Panc1 (cell line): Measurements from ENCODE around the gene TBX3. TPM values are rescaled to one million over a fixed set of nuclear protein-coding genes. Genes with fewer than 3 reads are reported as not detected.

ENCODE experiments used
- ATAC-seq: fragments of 200-7000 bp; cut with Tn5 transposase; 2 replicates; pipeline ENCODE4 v1.9.1; 2020; ENCODE audit warnings: mild to moderate bottlenecking, moderate library complexity
- BruUV-seq: library from RNA; stranded (reverse); fragments of 400-500 nt; replicated peaks from 2 replicates; lab custom pipeline; 2021; lab: Mats Ljungman, UMichigan
- CTCF ChIA-PET: fragments of 300-600 bp; sonication (Branson Sonifier 250); formaldehyde crosslinking; loops from one replicate; lab custom pipeline; 2022; ENCODE audit warnings: antibody characterized with exemption; lab: Charles Lee
- POLR2A ChIA-PET: fragments of 300-600 bp; sonication (Branson Sonifier 250); formaldehyde crosslinking; loops from one replicate; lab custom pipeline; 2022; ENCODE audit warnings: antibody characterized with exemption; lab: Charles Lee
- DNase-seq: peaks from one replicate; pipeline ENCODE4 v3.0.0-alpha.2; 2010; ENCODE audit warnings: low read depth, low spot score
- H3K27ac ChIP-seq: 2 replicates; pipeline ENCODE4 v1.5.1; 2011; ENCODE audit warnings: mild to moderate bottlenecking, low read length, inconsistent platforms
- H3K27me3 ChIP-seq: fragments of 200-500 bp; sonication (Bioruptor generic); 2 replicates; pipeline ENCODE4 v1.6.0; 2014; ENCODE audit warnings: low read length, inconsistent platforms; ENCODE audit not compliant: control insufficient read depth, insufficient read depth
- H3K36me3 ChIP-seq: fragments of 200-500 bp; sonication (Bioruptor generic); 2 replicates; pipeline ENCODE4 v1.5.1; 2014; ENCODE audit warnings: inconsistent platforms, mild to moderate bottlenecking, low read length, moderate library complexity; ENCODE audit not compliant: control insufficient read depth, insufficient read depth
- H3K4me1 ChIP-seq: 2 replicates; pipeline ENCODE4 v1.5.1; 2011; ENCODE audit warnings: inconsistent platforms, mild to moderate bottlenecking, low read length, moderate library complexity; ENCODE audit not compliant: control insufficient read depth, insufficient read depth
- H3K4me3 ChIP-seq, 2 experiments: 2 replicates each; pipeline ENCODE4 v1.5.1; 2011 to 2012; ENCODE audit warnings: low read depth in 2 of 2, low read length in 2 of 2, mild to moderate bottlenecking in 2 of 2, inconsistent platforms in 1 of 2, moderate library complexity in 1 of 2
- H3K9me3 ChIP-seq: fragments of 200-500 bp; sonication (Bioruptor generic); 2 replicates; pipeline ENCODE4 v1.5.1; 2014; ENCODE audit warnings: low read depth, mild to moderate bottlenecking, inconsistent platforms, low read length, moderate library complexity; ENCODE audit not compliant: control insufficient read depth, insufficient read depth
- CTCF ChIP-seq: fragments of 450-650 bp; IDR thresholded peaks from 2 replicates; pipeline ENCODE4 v1.5.1; 2017; ENCODE audit warnings: mild to moderate bottlenecking
- POLR2AphosphoS5 ChIP-seq: IDR thresholded peaks from 2 replicates; pipeline ENCODE4 v1.6.1; 2012; ENCODE audit warnings: mild to moderate bottlenecking, low read depth, low read length, moderate library complexity
- SIN3A ChIP-seq: IDR thresholded peaks from 2 replicates; pipeline ENCODE4 v1.6.1; 2012; ENCODE audit warnings: low read depth, mild to moderate bottlenecking, low read length, moderate library complexity, borderline replicate concordance; ENCODE audit not compliant: insufficient read depth
- TCF7L2 ChIP-seq: IDR thresholded peaks from 2 replicates; pipeline ENCODE4 v1.6.1; 2011; ENCODE audit warnings: mild to moderate bottlenecking, low read depth, low read length, inconsistent platforms
- in situ Hi-C: cut with HindIII; loops from 2 replicates; pipeline ENCODE4 v1.10.0; 2016; ENCODE audit warnings: low sequenced_read_pairs, low pct_unique_long_range_greater_than_20kb
- intact Hi-C: fragments of 100-400 bp; cut with micrococcal nuclease; formaldehyde crosslinking; loops from one replicate; pipeline ENCODE4 v1.10.0; 2022; ENCODE audit not compliant: unreplicated experiment
- total RNA-seq: library from RNA; stranded (reverse); gene quantifications from one replicate; pipeline ENCODE4 v1.2.1, GENCODE V29; 2021; ENCODE audit not compliant: unreplicated experiment
- TF ChIP-seq, protein P1 (sequence below), 2 experiments: IDR thresholded peaks; 2 replicates each; pipeline ENCODE4 v1.6.1; 2011 to 2012; ENCODE audit warnings: low read depth in 2 of 2, control low read depth in 1 of 2, low read length in 1 of 2, mild to moderate bottlenecking in 1 of 2, moderate library complexity in 1 of 2; ENCODE audit not compliant: insufficient read depth in 1 of 2

TBX3 gene
- total RNA-seq, 1 experiment from 2014 or later, result 5.1 TPM

- ATAC-seq (no peak), DNase-seq (no peak)
- Histone ChIP-seq H3K27me3 (no peaks in the 10 kb centered on the region), H3K36me3 (no peaks in the 10 kb centered on the region), H3K9me3 (no peaks in the 10 kb centered on the region), H3K27ac (no peak overlapping the region), H3K4me3 (no peak overlapping the region), H3K4me1 (no peaks in the 10 kb centered on the region)
- TF ChIP-seq POLR2AphosphoS5 (no peak), TCF7L2 (no peak), SIN3A (no peak), CTCF (no peak)
- TF ChIP-seq, protein P1, sequence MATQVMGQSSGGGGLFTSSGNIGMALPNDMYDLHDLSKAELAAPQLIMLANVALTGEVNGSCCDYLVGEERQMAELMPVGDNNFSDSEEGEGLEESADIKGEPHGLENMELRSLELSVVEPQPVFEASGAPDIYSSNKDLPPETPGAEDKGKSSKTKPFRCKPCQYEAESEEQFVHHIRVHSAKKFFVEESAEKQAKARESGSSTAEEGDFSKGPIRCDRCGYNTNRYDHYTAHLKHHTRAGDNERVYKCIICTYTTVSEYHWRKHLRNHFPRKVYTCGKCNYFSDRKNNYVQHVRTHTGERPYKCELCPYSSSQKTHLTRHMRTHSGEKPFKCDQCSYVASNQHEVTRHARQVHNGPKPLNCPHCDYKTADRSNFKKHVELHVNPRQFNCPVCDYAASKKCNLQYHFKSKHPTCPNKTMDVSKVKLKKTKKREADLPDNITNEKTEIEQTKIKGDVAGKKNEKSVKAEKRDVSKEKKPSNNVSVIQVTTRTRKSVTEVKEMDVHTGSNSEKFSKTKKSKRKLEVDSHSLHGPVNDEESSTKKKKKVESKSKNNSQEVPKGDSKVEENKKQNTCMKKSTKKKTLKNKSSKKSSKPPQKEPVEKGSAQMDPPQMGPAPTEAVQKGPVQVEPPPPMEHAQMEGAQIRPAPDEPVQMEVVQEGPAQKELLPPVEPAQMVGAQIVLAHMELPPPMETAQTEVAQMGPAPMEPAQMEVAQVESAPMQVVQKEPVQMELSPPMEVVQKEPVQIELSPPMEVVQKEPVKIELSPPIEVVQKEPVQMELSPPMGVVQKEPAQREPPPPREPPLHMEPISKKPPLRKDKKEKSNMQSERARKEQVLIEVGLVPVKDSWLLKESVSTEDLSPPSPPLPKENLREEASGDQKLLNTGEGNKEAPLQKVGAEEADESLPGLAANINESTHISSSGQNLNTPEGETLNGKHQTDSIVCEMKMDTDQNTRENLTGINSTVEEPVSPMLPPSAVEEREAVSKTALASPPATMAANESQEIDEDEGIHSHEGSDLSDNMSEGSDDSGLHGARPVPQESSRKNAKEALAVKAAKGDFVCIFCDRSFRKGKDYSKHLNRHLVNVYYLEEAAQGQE (IDR thresholded peaks at IDR 0.05; ENCODE audit: insufficient read depth in 1 of 2, low read depth in 2 of 2, low read length in 1 of 2), result no peak
- in situ Hi-C loops (no loop called here), intact Hi-C loops (no loop called here)
- ChIA-PET CTCF (no interaction called here), POLR2A (no interaction called here)
- BruUV-seq, result no TSS peak
These were observed 37.3 kb upstream of the TBX3 start for GRCh38 chr12:114721266-114721665.

DNA sequence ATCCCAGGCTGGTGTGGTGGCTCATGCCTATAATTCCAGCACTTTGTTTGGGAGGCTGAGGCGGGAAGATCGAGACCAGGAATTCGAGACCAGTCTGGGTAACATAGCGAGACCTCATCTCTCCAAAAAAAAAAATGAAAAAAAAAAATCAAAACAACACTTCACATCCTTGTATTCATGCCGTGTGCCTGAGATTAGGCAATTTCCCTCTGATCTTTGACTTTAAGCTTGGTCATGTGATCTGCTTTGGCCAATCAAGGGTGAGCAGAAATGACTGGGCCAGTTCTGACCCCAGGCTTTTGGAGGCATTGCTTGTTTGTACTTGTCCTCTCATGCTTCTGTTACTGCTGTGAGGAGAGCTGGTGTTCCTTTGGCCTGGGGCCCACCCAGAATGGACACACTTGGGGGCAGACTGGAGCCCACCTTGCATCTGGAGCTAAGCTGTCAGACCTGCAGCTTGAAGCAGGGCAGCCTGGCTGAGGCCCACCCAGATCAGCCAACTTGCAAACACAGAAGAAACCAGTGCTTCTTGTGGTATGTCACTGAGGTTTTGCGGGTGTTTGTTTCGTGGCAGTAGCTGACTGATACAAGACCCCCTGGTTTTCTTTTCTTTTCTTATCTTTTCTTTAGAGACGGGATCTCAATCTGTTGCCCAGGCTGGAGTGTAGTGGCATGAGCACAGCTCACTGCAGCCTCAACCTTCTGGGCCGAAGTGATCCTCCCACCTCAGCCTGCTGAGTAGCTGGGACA, 29.7 kb upstream of the TBX3 start:
- no TSS peak for BruUV-seq
- Histone ChIP-seq H3K4me3 (no peak overlapping the region), H3K27ac (no peak overlapping the region), H3K9me3 (no peaks in the 10 kb centered on the region), H3K27me3 (no peaks in the 10 kb centered on the region), H3K4me1 (no peaks in the 10 kb centered on the region), H3K36me3 (no peaks in the 10 kb centered on the region)
- in situ Hi-C loops (no loop called here), intact Hi-C loops (no loop called here)
- DNase-seq (no peak), ATAC-seq (no peak)
- ChIA-PET CTCF (no interaction called here), POLR2A (no interaction called here)
- TF ChIP-seq CTCF (no peak), SIN3A (no peak), POLR2AphosphoS5 (no peak), TCF7L2 (no peak)
- TF ChIP-seq, protein P1 (IDR thresholded peaks at IDR 0.05; ENCODE audit: insufficient read depth in 1 of 2, low read depth in 2 of 2, low read length in 1 of 2), result no peak
